ENCODE results near the gene MEIS2.

The MEIS2 gene

DNA sequence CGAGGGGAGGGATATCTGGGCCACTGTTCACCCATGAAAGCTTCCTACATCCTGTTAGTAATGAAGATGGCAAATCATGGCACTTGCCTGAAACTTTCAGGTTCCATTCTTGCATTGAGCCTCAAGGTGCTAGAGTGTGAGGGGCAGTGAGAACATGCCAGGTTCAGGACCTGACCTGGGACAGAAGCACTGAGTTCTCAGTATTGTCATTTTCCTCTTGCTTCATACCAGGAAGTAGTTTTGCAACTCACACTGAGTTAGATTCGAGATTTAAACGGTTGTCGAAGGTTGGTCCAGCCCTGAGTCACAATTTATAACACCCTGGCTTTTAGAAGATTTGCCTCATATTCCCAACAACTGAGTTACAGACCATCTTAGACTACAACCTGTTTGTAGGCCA is 11.8 kb upstream of the MEIS2 start:
- no peak for DNase-seq

DNA sequence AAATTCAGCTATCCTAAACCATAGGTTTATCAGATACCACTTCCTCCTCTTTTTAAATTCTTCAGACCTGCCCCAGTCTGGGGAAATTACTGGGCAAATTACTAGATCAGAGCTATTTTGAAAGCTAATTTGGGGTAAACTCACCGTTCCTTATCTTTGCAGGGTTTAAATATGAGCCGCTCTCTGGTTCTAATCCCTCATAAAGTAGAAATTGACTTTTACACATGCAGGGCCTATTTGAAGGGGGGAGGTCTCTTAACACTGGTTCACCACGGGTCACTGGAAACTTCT is 11.0 kb upstream of the MEIS2 start:
- no peak for DNase-seq

DNA sequence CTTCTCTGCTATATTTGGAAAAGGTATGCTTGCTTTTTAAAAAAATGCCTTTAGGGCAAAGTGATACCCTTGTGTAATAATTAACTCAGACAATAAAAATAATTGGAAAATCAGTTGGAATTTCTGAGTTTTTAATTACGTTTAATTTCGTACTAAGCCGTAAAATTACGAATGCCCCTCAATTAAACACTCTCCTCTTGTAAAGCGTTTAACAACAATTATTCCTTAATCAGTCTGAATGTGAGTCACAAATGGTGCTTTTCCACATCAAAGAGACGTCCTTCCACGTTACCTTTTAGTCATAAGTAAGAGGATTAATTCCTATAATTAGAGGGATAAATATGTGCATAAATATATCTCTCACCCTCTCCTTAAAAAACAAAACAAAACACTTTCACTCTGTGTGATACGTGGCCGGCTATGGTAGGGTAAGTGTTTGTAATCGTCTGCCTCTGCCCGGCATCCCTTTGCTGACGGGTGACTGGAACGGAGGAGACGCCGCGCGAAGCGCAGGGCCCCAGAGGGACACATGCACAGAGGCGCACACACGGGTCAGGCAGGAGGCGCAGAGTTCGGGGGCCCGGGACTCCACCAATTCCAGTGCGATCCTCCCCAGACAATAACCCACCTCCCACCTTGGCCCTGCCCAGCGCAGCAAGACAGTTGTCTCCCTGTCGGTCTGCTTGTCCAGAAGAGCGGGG is 9.7 kb upstream of the MEIS2 start:
- peak; percentile 34 for DNase-seq

DNA sequence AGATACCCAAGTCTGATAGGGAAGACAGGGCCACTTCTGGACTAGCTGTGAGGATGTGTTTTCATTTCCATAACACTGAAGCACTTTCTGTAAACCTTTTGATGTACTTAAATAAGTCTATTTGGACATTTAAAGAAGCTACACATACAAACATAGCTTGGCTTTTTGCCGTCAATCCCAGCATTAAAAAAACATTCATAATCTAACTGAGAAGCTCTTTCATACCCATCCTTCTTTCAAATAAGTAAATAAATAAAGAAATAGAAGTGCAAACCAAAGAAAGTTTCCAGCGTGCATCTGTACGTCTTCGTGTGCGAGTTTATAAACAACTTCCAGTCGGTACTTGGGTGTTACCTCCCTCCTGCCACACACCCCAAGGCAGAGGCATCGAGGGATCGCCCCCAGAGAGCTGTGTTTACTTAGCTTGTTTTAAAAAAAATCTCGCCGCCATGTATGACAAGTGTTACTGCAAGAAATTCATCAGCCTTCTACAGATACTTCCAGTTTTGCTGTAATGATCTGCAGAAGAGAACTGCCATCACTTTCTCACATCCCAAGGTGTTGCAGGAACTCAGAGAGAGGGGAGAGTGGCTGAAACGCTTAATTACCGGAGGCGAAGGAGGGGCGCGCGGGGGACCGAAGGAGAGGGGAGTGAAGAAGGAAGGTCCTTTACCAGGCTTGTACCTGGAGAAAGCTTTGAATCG is 9.0 kb upstream of the MEIS2 start:
- no peak for DNase-seq

- no peak for DNase-seq
Observed at GRCh38 chr15:37108381-37109167, 8.2 kb upstream of the MEIS2 start.

- DNase-seq = no peak
Observed at GRCh38 chr15:37107744-37108380, 7.5 kb upstream of the MEIS2 start.

DNA sequence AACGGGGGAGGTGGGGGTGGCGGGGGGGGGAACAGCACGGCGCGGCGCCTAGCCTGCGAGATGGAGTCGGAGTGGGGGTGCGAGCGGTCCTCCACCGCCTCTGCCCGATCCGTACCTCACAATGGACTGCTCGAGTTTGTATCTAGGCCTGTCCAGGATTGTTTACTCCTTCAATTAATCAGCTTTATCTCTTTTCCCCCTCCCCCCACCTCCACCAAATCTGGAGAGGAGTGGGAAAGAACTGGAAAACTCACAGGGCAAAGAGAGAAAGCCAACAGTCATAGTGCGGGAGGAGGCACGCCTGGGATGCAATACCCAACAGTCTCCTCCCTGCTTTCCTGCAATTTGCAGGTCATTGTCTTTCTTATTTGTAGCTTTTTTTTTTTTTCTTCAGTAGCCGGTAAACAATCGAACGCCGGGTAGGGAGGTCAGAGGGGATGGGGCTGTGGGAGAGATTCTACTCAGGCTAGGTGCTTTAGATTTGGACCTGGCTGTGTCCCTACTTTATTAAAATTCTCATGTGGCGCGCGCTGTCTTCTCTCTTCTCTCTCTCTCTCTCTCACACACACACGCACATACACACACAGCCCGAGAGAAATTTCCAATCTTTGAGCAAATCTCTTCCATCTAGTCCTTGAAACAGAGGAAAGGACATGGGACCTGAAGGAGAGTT is 6.9 kb upstream of the MEIS2 start:
- no peak for DNase-seq

- DNase-seq = peak; percentile 61
Observed at GRCh38 chr15:37106490-37107001, 6.2 kb upstream of the MEIS2 start.

GRCh38 chr15:37105889-37106288 is 5.5 kb upstream of the MEIS2 start:
- no peak for DNase-seq

GRCh38 chr15:37105029-37105428 is 4.7 kb upstream of the MEIS2 start:
- DNase-seq = no peak

- DNase-seq = no peak
Observed at GRCh38 chr15:37104424-37104981, 4.2 kb upstream of the MEIS2 start.

DNA sequence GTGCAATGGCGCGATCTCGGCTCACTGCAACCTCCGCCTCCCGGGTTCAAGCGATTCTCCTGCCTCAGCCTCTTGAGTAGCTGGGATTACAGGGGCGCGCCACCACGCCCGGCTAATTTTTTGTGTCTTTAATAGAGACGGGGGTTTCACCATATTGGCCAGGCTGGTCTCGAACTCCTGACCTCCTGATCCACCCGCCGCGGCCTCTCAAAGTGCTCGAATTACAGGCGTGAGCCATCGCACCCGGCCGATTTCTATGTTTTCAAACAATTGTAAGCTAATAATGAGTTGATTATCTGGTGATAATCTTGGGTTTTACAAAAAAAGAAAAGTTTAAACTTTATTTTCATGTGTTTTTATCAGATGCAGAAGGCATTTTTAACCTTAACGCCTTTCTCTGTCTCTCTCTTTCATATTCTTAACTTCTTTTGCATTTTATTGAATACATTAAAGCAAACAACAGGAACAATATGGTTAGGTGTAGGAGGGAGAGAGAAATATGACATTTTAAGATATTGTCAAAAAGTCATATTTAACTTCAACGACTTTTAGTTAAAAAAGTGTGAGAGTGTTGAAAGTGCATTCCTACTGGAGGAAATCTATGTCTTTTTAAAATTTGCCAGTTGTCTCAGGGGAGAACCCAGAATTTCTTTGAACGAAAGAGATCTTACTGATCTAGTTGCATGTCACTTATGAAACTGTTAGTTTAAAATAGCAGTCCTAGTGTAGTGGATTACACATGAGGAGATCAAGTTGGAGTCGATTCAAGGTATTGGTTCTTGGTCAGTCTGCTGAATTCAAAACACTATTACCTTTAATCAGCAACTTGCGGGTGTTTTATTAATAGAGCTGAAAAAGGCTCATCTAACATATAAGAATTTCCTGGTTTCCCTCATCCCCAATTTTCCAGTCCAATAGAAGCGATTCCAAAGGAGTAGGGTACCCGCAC is 3.4 kb upstream of the MEIS2 start:
- DNase-seq = no peak

DNA sequence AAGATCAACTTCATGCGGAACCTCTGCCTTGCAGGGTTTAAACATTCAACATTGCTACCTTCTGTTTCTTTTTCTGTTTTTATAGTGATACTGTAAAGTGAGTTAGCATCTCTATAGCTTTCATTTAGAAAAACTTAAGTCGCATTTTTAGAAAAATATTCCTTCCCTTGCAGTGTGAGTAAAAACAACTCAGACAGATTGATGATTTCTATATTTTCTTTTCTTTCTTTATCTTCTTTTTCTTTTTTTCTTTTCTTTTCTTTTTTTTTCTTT is 2.8 kb upstream of the MEIS2 start:
- no peak for DNase-seq

DNA sequence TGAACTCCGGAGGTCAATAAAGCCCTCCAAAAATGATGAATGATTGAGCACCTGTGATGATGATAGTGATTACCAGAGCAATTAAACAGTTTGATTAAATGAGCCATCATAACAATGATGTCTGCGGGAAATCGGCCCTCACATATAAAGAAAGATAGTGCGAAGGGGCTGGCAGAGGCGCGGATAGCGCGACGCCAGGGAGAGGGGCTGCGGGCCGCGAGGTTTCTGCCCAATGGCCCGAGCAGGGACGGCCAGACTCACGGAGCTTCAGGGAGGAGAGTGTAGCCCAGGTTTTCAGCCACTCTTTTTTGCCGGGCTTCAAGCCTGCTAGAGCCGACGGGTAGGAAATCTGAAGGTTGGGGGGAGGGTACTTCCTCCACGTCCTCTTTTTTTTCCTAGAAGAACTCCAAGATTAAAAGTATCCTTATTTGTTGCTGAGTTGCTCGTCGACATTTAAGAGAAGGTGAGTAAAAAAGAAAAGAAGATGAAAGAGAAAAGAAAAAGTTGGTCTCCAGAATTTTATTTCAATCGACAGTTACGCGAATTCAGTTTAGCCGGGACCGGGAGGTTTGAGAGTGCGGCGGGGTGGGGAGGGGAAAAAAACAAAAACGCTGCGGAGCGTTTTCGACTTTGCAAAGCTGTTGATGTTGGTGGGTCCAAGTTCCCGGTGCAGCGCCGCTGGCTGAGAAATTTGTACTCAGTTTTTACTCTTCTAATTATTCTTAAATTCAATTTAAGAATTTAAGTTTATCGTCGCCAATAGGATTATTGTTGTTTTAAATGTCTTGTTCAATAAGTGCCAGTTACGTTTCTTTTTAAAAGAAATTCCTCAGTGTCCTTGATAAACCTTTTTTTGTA is 2.2 kb upstream of the MEIS2 start:
- peak; percentile 42 for DNase-seq

GRCh38 chr15:37101980-37102304 is 1.6 kb upstream of the MEIS2 start:
- peak; percentile 79 for DNase-seq

GRCh38 chr15:37100966-37101215 is 542 bp upstream of the MEIS2 start:
- DNase-seq = no peak

- peak; percentile 64 for DNase-seq
Observed at GRCh38 chr15:37099319-37100108, 835 bp downstream of the MEIS2 start.

DNA sequence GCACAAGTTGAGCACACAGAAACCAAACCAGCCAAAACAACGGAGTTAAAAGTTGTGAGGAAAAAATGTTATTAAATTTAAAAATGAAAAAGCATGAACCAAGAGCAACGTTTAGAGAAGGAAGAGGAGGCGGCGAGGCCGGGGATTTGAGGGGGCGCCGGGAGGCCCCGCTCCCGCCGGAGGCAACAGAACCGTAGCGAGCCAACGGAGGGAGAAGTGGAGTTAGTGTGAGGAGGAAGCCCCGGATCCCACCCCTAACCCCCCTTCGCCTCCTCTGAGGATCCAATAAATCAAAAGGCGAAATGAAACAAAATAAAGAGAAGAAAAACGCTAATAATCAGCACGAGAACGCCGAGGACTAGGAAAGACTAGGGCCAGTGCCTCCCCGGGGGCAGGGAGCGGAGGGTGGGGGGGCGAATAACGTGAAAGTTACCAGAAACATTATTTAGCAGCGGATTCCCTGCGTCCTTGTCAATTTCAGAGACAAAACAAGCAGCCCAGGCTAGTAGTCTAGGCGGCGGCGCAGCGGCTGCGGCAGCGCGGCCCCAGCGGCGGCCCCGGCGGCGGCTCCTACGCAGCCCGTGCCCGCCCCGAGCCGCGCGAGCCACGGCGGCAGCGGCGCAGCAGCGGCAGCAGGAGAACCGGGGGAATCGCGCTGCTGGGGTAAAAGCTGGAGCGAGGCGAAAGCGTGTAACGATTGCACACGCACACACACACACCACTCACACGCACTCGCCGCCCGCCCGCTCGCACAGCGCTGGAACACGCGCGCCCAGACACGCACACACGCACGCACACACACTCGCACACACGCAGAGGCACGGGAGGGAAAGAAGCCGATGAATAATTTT is 1.7 kb downstream of the MEIS2 start:
- peak; percentile 54 for DNase-seq
